HG03135 (cell line): ENCODE data around the gene RPS6KA4.

Experiments
- ATAC-seq: cut with Tn5 transposase; IDR thresholded peaks from one replicate; pipeline ENCODE4 v1.9.1; 2021; ENCODE audit warnings: mild to moderate bottlenecking, moderate library complexity; ENCODE audit not compliant: unreplicated experiment

The RPS6KA4 gene

GRCh38 chr11:64362339-64362738 lies 3.4 kb downstream of the RPS6KA4 start:
- no peak for ATAC-seq

GRCh38 chr11:64364435-64364834 lies 5.5 kb downstream of the RPS6KA4 start:
- ATAC-seq = no peak

GRCh38 chr11:64364911-64365310 lies 5.9 kb downstream of the RPS6KA4 start:
- no peak for ATAC-seq

GRCh38 chr11:64366751-64367150 lies 7.8 kb downstream of the RPS6KA4 start:
- no peak for ATAC-seq

GRCh38 chr11:64367931-64368672 lies 9.1 kb downstream of the RPS6KA4 start:
- no peak for ATAC-seq

GRCh38 chr11:64368673-64369074 lies 9.7 kb downstream of the RPS6KA4 start:
- no peak for ATAC-seq

GRCh38 chr11:64369440-64370421 lies 10.8 kb downstream of the RPS6KA4 start:
- ATAC-seq = no peak

- ATAC-seq = no peak
Observed at GRCh38 chr11:64371201-64371600, 12.2 kb downstream of the RPS6KA4 start.

GRCh38 chr11:64372021-64372420 lies 13.1 kb downstream of the RPS6KA4 start:
- no peak for ATAC-seq

- ATAC-seq = no peak
Observed at GRCh38 chr11:64372802-64373597, 14.0 kb downstream of the RPS6KA4 start.

- no peak for ATAC-seq
Observed at GRCh38 chr11:64373598-64373974, 14.6 kb downstream of the RPS6KA4 start.

GRCh38 chr11:64376071-64376470 lies 17.1 kb downstream of the RPS6KA4 start:
- no peak for ATAC-seq

- ATAC-seq = no peak
Observed at GRCh38 chr11:64378335-64378880, 19.4 kb downstream of the RPS6KA4 start.

GRCh38 chr11:64379160-64379559 lies 20.2 kb downstream of the RPS6KA4 start:
- ATAC-seq = no peak

- ATAC-seq = no peak
Observed at GRCh38 chr11:64379817-64380709, 21.1 kb downstream of the RPS6KA4 start.

- ATAC-seq = no peak
Observed at GRCh38 chr11:64381350-64381749, 22.4 kb downstream of the RPS6KA4 start.

- ATAC-seq = no peak
Observed at GRCh38 chr11:64382047-64382446, 23.1 kb downstream of the RPS6KA4 start.

- ATAC-seq = no peak
Observed at GRCh38 chr11:64382586-64382985, 23.6 kb downstream of the RPS6KA4 start.

GRCh38 chr11:64383580-64383979 lies 24.6 kb downstream of the RPS6KA4 start:
- ATAC-seq = no peak
